ENCODE results near the gene CCDC127. TPM values are rescaled to one million over a fixed set of nuclear protein-coding genes. Genes with fewer than 3 reads are reported as not detected.
A peak's percentile ranks its signal among the peaks of the same experiment; 100 is the strongest.

The CCDC127 gene
- total and polyA plus RNA-seq, 2 of the 13 experiments (the other 11 are each of a cell fraction or from before 2014, with no cell fraction given): 2.9 to 4.3 TPM

- TF ChIP-seq ZNF883 (CRISPR knock-in tag; IDR thresholded peaks at IDR 0.05; ENCODE audit: not compliant biosample characterization) (no peak), SMC3 (IDR thresholded peaks at IDR 0.05; ENCODE audit: low read length) (peak; percentile 44; the same call in 1 of the 2 replicates), TFE3 (CRISPR knock-in tag; IDR thresholded peaks at IDR 0.05) (peak; percentile 45; the same call in 1 of the 2 replicates), CREM (IDR thresholded peaks at IDR 0.05) (no peak), CREM (CRISPR knock-in tag; IDR thresholded peaks at IDR 0.05) (no peak), NCOR1 (IDR thresholded peaks at IDR 0.05; ENCODE audit: borderline replicate concordance, low read length) (no peak), ZMYM2 (CRISPR knock-in tag; IDR thresholded peaks at IDR 0.05) (no peak), SIX4 (CRISPR knock-in tag; IDR thresholded peaks at IDR 0.05) (peak; percentile 68; the same call in 1 of the 2 replicates), ZNF431 (CRISPR knock-in tag; IDR thresholded peaks at IDR 0.05; ENCODE audit: borderline replicate concordance, low read depth) (no peak), PLSCR1 (CRISPR knock-in tag; IDR thresholded peaks at IDR 0.05; ENCODE audit: borderline replicate concordance) (no peak), ZNF543 (CRISPR knock-in tag; IDR thresholded peaks at IDR 0.05) (no peak), ZZZ3 (CRISPR knock-in tag; IDR thresholded peaks at IDR 0.05; ENCODE audit: borderline replicate concordance) (no peak), ATRX (CRISPR knock-in tag; IDR thresholded peaks at IDR 0.05; ENCODE audit: borderline replicate concordance) (no peak), ETV5 (CRISPR knock-in tag; IDR thresholded peaks at IDR 0.05; ENCODE audit: borderline replicate concordance) (peak; percentile 36; the same call in 1 of the 2 replicates), ZNF550 (CRISPR knock-in tag; IDR thresholded peaks at IDR 0.05; ENCODE audit: borderline replicate concordance) (no peak), ZNF407 (CRISPR knock-in tag; IDR thresholded peaks at IDR 0.05; ENCODE audit: not compliant biosample characterization) (no peak), ZBTB20 (CRISPR knock-in tag; IDR thresholded peaks at IDR 0.05; ENCODE audit: borderline replicate concordance, low read depth) (no peak)
Measured at GRCh38 chr5:188488-189481, 29.2 kb downstream of the CCDC127 start (continued).

All from HepG2 (cell line).